Umbilical cord (tissue), 2 donors: ENCODE results near the gene MAGEH1. TPM values are rescaled to one million over a fixed set of nuclear protein-coding genes. Genes with fewer than 3 reads are reported as not detected.

ENCODE experiments used
- DNase-seq: peaks from one replicate; pipeline ENCODE4 v3.0.0-alpha.2; 2015; ENCODE audit warnings: low spot score
- total RNA-seq: library from RNA; depleted of rRNA; stranded (reverse); fragments of >200 nt; gene quantifications from one replicate; pipeline ENCODE4 v1.2.3, GENCODE V29; 2014; ENCODE audit warnings: low replicate concordance; ENCODE audit not compliant: insufficient read depth

The MAGEH1 gene
- total RNA-seq, 1 donor from 2014 or later: 65.2 TPM

- no peak for DNase-seq
Observed at GRCh38 chrX:55490121-55490520, 38.2 kb downstream of the MAGEH1 start.

- no peak for DNase-seq
Observed at GRCh38 chrX:55490974-55491373, 39.0 kb downstream of the MAGEH1 start.

Other genes starting within 250 kb of the MAGEH1 start
- gene PAGE5, start 231.8 kb upstream of the MAGEH1 start, total RNA-seq: not detected
- gene PAGE3, start 187.2 kb upstream of the MAGEH1 start, total RNA-seq: not detected
- 0.96 TPM for gene USP51, start 37.7 kb downstream of the MAGEH1 start, total RNA-seq
- 0.48 TPM for gene FOXR2, start 171.3 kb downstream of the MAGEH1 start, total RNA-seq